Lung (tissue), 12 donors: Measurements from ENCODE around the gene MANSC4. TPM values are rescaled to one million over a fixed set of nuclear protein-coding genes. Genes with fewer than 3 reads are reported as not detected.

ENCODE experiments used
- ATAC-seq: fragments of 200-7000 bp; cut with Tn5 transposase; one replicate; pipeline ENCODE4 v1.9.1; 2020; ENCODE audit warnings: moderate number of reproducible peaks; ENCODE audit not compliant: insufficient read depth, low FRiP score
- DNase-seq, 3 donors: peaks; one replicate each; pipeline ENCODE4 v3.0.0-alpha.2; 2013 to 2017
- H3K27ac ChIP-seq, 2 donors: one replicate each; pipeline ENCODE4 v1.5.1; 2013; ENCODE audit warnings: mild to moderate bottlenecking in 2 of 2, moderate library complexity in 2 of 2, control low read depth in 1 of 2, inconsistent platforms in 1 of 2, low read depth in 1 of 2, low read length in 1 of 2
- H3K27me3 ChIP-seq, 3 donors: one replicate each; pipeline ENCODE4 v1.5.1; 2013; ENCODE audit warnings: low read length in 2 of 3; ENCODE audit not compliant: control insufficient read depth in 3 of 3, insufficient read depth in 3 of 3
- H3K36me3 ChIP-seq, 4 donors: one replicate each; pipeline ENCODE4 v1.5.1; 2013; ENCODE audit warnings: low read length in 4 of 4, mild to moderate bottlenecking in 1 of 4, moderate library complexity in 1 of 4; ENCODE audit not compliant: control insufficient read depth in 4 of 4, insufficient read depth in 4 of 4
- H3K4me1 ChIP-seq, 5 donors: one replicate each; pipeline ENCODE4 v1.5.1; 2013; ENCODE audit warnings: low read length in 5 of 5, mild to moderate bottlenecking in 2 of 5, moderate library complexity in 1 of 5; ENCODE audit not compliant: control insufficient read depth in 5 of 5, insufficient read depth in 5 of 5
- H3K4me3 ChIP-seq: one replicate; pipeline ENCODE4 v1.5.1; 2013; ENCODE audit warnings: mild to moderate bottlenecking, control low read depth, moderate library complexity
- H3K9ac ChIP-seq, 2 donors: one replicate each; pipeline ENCODE4 v1.5.1; 2013; ENCODE audit warnings: low read length in 2 of 2, control low read depth in 1 of 2; ENCODE audit not compliant: insufficient read depth in 1 of 2
- H3K9me3 ChIP-seq, 4 donors: one replicate each; pipeline ENCODE4 v1.5.1; 2013; ENCODE audit warnings: low read length in 3 of 4, mild to moderate bottlenecking in 1 of 4, moderate library complexity in 1 of 4; ENCODE audit not compliant: control insufficient read depth in 4 of 4, insufficient read depth in 3 of 4
- CTCF ChIP-seq: IDR thresholded peaks from 2 replicates; pipeline ENCODE4 v1.5.1; 2012; ENCODE audit warnings: mild to moderate bottlenecking; ENCODE audit errors: control extremely low read depth, extremely low read depth
- WGBS, 2 donors: extraction: QIAGEN DNeasy Blood & Tissue Kit; methylation state at CpG; one replicate each; pipeline ENCODE4 v1.1.7; 2013; 5-methylcytosine and 5-hydroxymethylcytosine counted together
- polyA plus RNA-seq, 2 donors: library from polyadenylated mRNA; stranded (reverse); fragments of 200-250 nt; gene quantifications; one replicate each; pipeline ENCODE4 v1.2.1, GENCODE V29; 2013
- total RNA-seq, 2 donors: library from RNA; depleted of rRNA in 1 of 2; stranded (reverse); fragments of >200 nt in 1 of 2; gene quantifications; one replicate each; pipeline ENCODE4 v1.2.1, GENCODE V29; 2014 to 2021
- donor health status: control.
- donor health status: control.
- donor health status: Bipolar disorder and iron deficiency.
- donor health status: healthy.
- donor health status: DM: yes; HTN: yes; CAD: no.

Gene MANSC4
- total and polyA plus RNA-seq, 4 donors: not detected

- no peaks in the 10 kb centered on the region for H3K36me3 ChIP-seq
- H3K4me3 ChIP-seq: no peak overlapping the region
- no peak overlapping the region for H3K9ac ChIP-seq
- DNase-seq: no peak
- no peaks in the 10 kb centered on the region for H3K9me3 ChIP-seq
- TF ChIP-seq CTCF: no peak
- WGBS, 2 donors: 71 to 76% methylated on average over 6 of the region's 6 CpGs
- H3K4me1 ChIP-seq: peaks cover 0 to 8% (median under 1%) of the 10 kb centered on the region in 5 donors
- no peak overlapping the region for H3K27ac ChIP-seq
- no peaks in the 10 kb centered on the region for H3K27me3 ChIP-seq
- ATAC-seq: no peak
Observed at GRCh38 chr12:27812502-27812901, 32.5 kb upstream of the MANSC4 start.

GRCh38 chr12:27810756-27811155 is 30.7 kb upstream of the MANSC4 start:
- Histone ChIP-seq H3K27ac (no peak overlapping the region), H3K27me3 (no peaks in the 10 kb centered on the region), H3K36me3 (no peaks in the 10 kb centered on the region), H3K9me3 (no peaks in the 10 kb centered on the region), H3K4me3 (no peak overlapping the region), H3K4me1 (peaks cover 0 to 21% (median 0%) of the 10 kb centered on the region in 5 donors), H3K9ac (no peak overlapping the region)
- WGBS, 2 donors: 64 to 81% methylated on average over 4 of the region's 4 CpGs
- TF ChIP-seq CTCF: no peak
- ATAC-seq (no peak), DNase-seq (peak in 1 of 3 donors; percentile 40)

- TF ChIP-seq CTCF: no peak
- H3K27ac ChIP-seq: no peak overlapping the region
- DNase-seq: no peak
Observed at GRCh38 chr12:27808841-27809240, 28.8 kb upstream of the MANSC4 start.

GRCh38 chr12:27807063-27807703 is 27.1 kb upstream of the MANSC4 start:
- Histone ChIP-seq H3K4me3 (no peak overlapping the region), H3K36me3 (no peaks in the 10 kb centered on the region), H3K9me3 (no peaks in the 10 kb centered on the region), H3K27ac (no peak overlapping the region), H3K9ac (no peak overlapping the region), H3K27me3 (no peaks in the 10 kb centered on the region), H3K4me1 (peaks cover 0 to 21% (median 0%) of the 10 kb centered on the region in 5 donors)
- no peak for TF ChIP-seq CTCF
- 44 to 56% methylated on average over 8 of the region's 8 CpGs for WGBS, 2 donors
- DNase-seq: no peak
- no peak for ATAC-seq

More at GRCh38 chr12:27808841-27809240, 28.8 kb upstream of the MANSC4 start:
- no peaks in the 10 kb centered on the region for H3K9me3 ChIP-seq
- H3K27me3 ChIP-seq: no peaks in the 10 kb centered on the region
- ATAC-seq: no peak
- H3K4me3 ChIP-seq: no peak overlapping the region
- no peak overlapping the region for H3K9ac ChIP-seq
- H3K36me3 ChIP-seq: no peaks in the 10 kb centered on the region
- WGBS, 2 donors: 62 to 67% methylated on average over 6 of the region's 6 CpGs
- H3K4me1 ChIP-seq: peaks cover 0 to 21% (median 0%) of the 10 kb centered on the region in 5 donors
